ENCODE data around the gene COX4I1.

The COX4I1 gene

GRCh38 chr16:85780281-85780680 lies 19.2 kb upstream of the COX4I1 start:
- Histone ChIP-seq H3K36me3 (replicated peaks; ENCODE audit: low read depth, low read length) (peaks cover 46% of the 10 kb centered on the region), H3K79me2 (ENCODE audit: low read length) (no peaks in the 10 kb centered on the region; the same call in 1 of the 2 replicates), H3K27me3 (ENCODE audit: low read depth, low read length) (no peaks in the 10 kb centered on the region), H4K20me1 (ENCODE audit: insufficient read depth, low read length) (0 out of 2 replicates have a peak, but pooled peaks cover 4% of the 10 kb centered on the region), H3K4me1 (ENCODE audit: low read length) (no peaks in the 10 kb centered on the region), H3K27ac (ENCODE audit: low read length) (no peak overlapping the region), H3K9ac (ENCODE audit: low read length) (no peak overlapping the region), H3K4me3 (ENCODE audit: low read length) (no peak overlapping the region), H2AFZ (ENCODE audit: low read depth, low read length) (no peak overlapping the region), H3K4me2 (ENCODE audit: low read length) (no peak overlapping the region), H3K9me3 (ENCODE audit: insufficient read depth, low read length) (no peaks in the 10 kb centered on the region)
- TF ChIP-seq EZH2phosphoT487 (IDR thresholded peaks at IDR 0.05; ENCODE audit: low read depth) (no peak), CTCF (IDR thresholded peaks at IDR 0.05; ENCODE audit: low read depth, low read length) (no peak)

GRCh38 chr16:85781156-85781555 lies 18.3 kb upstream of the COX4I1 start:
- no peak overlapping the region for H3K9ac ChIP-seq (ENCODE audit: low read length)
- 0 out of 2 replicates have a peak, but pooled peaks cover 4% of the 10 kb centered on the region for H4K20me1 ChIP-seq (ENCODE audit: insufficient read depth, low read length)
- H3K79me2 ChIP-seq (ENCODE audit: low read length): no peaks in the 10 kb centered on the region; the same call in 1 of the 2 replicates
- no peaks in the 10 kb centered on the region for H3K9me3 ChIP-seq (ENCODE audit: insufficient read depth, low read length)
- no peaks in the 10 kb centered on the region for H3K4me1 ChIP-seq (ENCODE audit: low read length)
- H3K27me3 ChIP-seq (ENCODE audit: low read depth, low read length): no peaks in the 10 kb centered on the region
- no peak overlapping the region for H3K27ac ChIP-seq (ENCODE audit: low read length)
- no peak overlapping the region for H2AFZ ChIP-seq (ENCODE audit: low read depth, low read length)
- no peak overlapping the region for H3K4me3 ChIP-seq (ENCODE audit: low read length)
- H3K4me2 ChIP-seq (ENCODE audit: low read length): no peak overlapping the region
- H3K36me3 ChIP-seq (replicated peaks; ENCODE audit: low read depth, low read length): peaks cover 52% of the 10 kb centered on the region
- TF ChIP-seq EZH2phosphoT487 (IDR thresholded peaks at IDR 0.05; ENCODE audit: low read depth): no peak
- TF ChIP-seq CTCF (IDR thresholded peaks at IDR 0.05; ENCODE audit: low read depth, low read length): no peak

GRCh38 chr16:85781695-85782370 lies 17.7 kb upstream of the COX4I1 start:
- H3K4me2 ChIP-seq (ENCODE audit: low read length): no peak overlapping the region

More at GRCh38 chr16:85781695-85782370, 17.7 kb upstream of the COX4I1 start:
- Histone ChIP-seq H3K36me3 (replicated peaks; ENCODE audit: low read depth, low read length) (peaks cover 53% of the 10 kb centered on the region), H2AFZ (ENCODE audit: low read depth, low read length) (no peak overlapping the region), H3K9me3 (ENCODE audit: insufficient read depth, low read length) (no peaks in the 10 kb centered on the region), H4K20me1 (ENCODE audit: insufficient read depth, low read length) (0 out of 2 replicates have a peak, but pooled peaks cover 4% of the 10 kb centered on the region), H3K27me3 (ENCODE audit: low read depth, low read length) (no peaks in the 10 kb centered on the region), H3K79me2 (ENCODE audit: low read length) (no peaks in the 10 kb centered on the region; the same call in 1 of the 2 replicates), H3K9ac (ENCODE audit: low read length) (no peak overlapping the region), H3K4me1 (ENCODE audit: low read length) (no peaks in the 10 kb centered on the region), H3K4me3 (ENCODE audit: low read length) (no peak overlapping the region), H3K27ac (ENCODE audit: low read length) (no peak overlapping the region)
- TF ChIP-seq CTCF (IDR thresholded peaks at IDR 0.05; ENCODE audit: low read depth, low read length) (no peak), EZH2phosphoT487 (IDR thresholded peaks at IDR 0.05; ENCODE audit: low read depth) (no peak)
